NCI-H510A (cell line): Measurements from ENCODE around the gene CCDC92B.
"Not testable (repeated sequence)": the region's sequence is repeated elsewhere in the genome, so short reads cannot be mapped to it uniquely, and the experiment has no call there.

ENCODE experiments used
- DNase-seq: peaks from one replicate; lab custom pipeline; 2025; lab: John Stamatoyannopoulos, UW

The CCDC92B gene

DNA sequence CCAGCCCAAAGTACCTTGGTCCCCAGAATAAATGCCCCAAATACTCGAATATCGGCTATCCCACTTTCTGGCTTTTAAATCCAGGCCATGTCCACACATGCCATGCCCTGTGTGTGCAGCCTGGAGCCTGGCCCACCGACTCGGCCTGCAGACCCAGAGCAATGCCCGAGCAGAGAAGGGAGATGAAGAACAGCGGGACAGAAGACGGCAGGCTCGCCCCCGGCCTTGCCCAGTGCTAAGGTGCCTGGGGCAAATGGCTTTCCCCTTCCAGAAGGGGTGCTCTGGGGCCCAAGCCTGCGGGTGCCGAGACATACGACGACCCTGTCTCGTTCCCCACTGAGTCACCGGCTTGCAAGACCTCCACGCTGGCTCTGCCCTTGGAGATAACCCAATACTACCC is 45.8 kb downstream of the CCDC92B start:
- no peak for DNase-seq

DNA sequence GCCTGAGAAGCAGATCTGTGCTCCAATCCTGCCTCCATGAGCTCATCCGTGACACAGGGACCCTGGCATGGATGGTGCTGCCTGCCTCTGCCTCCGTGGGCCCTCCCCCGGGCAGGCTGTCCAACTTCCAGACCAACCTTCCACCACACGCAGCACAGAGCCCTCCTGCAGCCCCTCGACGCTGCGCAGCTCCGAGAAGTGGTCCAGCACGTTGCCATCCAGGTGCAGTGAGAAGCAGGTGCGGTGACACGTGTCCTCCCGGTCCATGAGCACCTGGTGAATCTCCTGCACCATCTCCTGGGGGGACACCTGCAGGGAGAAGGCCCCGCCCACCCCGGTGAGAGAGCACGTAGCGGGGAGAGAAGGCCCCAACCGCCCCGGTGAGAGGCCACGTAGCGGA is 46.3 kb downstream of the CCDC92B start:
- peak; percentile 70 for DNase-seq

DNA sequence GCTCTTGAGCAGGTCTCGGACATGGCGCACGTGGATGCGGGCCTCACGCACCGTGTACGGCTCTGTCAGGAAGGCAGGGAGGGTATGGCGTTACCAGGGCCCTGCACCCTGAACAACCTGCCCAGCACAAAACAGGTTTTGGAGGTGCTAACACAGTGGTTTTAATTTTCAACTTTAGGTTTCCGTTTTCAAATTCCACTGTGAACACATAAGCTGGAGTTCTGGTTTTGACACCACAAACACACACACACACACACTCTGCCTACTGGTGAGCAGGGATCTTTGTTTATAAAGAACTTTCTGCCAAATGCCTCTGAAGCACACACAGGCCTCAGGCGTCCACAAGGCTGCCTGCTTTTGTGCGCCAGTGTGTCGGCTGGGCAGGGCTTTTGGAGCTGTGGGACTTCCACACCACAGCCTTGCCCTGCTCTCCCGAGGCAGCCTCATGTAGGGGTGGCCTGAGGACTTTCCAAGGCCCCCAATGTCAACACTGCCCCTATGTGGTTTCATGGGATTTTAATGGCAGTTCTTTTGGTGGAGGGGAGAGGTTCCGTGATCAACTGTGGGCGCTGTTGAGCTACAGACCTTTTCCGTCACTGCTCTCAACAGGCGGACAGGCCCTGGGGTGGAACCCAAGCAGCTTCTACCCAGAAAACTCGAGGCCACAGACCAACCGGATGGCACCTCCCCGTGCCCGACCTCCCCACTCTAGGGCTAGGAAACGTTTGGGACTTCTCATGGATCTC is 47.3 kb downstream of the CCDC92B start:
- no peak for DNase-seq

DNA sequence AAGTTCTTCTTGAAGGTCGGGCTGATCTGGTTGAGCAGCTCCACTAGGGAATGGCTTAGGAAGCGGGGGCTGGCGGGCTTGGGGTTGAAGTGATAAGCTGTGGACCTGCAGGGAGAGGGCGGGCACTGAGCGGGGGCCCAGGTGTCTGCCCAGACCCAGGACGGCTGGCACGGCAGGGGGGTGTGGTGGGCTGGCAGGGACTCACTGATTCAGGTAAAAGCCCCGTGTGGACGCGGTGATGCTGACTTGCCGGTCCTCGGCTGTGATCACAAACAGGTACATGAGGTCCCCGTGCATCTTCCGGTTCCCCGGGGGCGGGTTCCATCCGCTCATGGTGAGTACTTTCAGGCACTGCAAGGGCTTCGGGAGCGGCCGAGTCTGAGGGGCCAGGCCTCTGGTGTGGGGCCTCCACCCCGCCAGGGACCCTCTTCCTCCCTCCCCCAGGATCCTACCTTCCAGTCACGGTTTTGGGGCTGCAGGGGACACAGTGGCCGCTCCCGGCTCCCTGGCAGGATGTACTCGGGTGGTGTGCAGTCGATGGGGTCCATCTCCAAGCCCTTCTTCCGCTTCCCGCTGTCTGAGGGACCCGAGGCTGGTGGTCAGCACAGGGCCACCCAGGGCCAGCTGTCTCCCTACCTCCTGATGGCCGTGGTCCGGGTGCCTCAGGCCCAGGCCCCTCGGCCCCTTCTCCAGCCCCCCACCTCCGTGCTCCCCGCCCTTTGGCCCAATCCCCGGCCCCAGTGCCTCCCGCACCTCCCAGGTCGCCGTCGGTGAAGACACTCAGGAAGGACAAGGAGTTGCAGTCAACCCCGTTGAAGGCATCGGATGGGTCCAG is 48.1 kb downstream of the CCDC92B start:
- no peak for DNase-seq

DNA sequence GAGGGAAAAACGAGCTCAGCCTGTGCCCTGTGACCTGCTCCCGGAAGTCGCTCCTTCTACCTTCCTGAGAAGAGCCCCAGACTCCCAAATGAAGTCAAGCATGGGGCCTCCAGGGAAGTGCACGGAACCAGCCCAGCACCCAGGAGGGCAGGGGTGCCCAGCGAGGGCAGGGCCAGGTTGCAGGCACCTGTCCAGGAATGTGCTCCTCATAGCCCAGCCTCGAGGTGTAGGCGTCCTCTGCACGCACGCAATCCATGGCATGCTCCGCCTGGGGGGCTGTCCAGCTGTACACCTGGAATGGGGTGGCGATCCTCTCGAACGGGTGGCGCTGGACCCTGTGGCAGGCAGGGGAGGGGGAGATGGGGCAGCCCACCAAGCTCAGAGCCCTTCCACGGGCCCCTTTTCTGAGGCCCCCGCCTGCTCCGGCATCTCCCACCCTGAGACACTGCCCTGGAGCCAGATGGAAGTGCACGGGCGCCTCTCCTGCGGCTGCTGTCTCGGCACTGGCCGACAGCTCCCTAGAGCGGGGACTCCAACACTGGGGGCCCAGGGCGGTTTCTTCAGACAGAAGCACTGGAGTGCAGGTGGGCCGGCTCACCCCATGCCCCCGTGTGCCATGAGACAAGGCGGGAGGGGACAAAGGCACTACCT is 48.8 kb downstream of the CCDC92B start:
- DNase-seq, result no peak

DNA sequence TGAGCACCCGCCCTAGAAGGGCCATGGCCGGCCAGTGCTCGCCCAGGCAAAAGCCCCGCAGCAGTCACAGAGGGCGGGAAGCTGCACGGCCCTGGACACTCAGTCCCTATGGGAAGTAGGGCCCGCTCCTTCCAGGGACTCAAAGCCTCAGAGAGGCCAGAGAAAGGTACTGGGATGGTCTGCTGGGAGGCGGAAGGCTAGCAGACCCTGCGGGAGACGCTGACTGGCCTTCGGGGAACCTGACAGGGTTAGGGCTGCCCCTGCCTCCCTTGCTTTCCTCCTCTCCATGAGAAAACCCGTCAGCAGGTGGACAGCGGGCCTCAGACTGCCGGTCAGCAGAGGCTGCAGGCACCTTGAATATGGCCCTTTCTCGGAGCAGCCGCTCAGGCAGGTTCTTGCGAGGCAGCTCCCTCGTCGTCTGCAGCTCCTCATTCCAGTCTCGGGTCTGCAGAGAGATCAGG is 49.4 kb downstream of the CCDC92B start:
- no peak for DNase-seq

DNA sequence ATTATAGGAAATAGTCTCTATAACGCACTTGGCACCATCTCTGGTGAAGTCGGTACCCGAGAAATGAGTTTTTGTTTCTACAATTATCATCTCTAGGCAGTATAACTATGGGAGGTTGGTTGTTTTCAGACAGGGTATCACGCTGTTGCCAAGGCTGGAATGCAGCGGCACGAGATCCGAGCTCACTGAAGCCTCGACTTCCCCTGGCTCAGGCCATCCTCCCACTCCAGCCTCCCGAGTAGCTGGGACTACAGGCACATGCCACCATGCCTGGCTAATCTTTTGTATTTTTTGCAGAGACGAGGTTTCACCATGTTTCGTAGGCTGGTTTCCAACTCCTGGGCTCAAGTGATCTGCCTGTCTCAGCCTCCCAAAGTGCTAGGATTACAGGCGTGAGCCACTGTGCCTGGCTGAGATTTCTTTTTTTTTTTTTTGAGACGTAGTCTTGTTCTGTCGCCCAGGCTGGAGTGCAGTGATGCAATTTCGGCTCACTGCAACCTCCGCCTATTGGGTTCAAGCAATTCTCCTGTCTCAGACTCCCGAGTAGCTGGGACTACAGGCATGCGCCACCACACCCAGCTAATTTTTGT is 50.1 kb downstream of the CCDC92B start:
- not testable (repeated sequence) for DNase-seq

DNA sequence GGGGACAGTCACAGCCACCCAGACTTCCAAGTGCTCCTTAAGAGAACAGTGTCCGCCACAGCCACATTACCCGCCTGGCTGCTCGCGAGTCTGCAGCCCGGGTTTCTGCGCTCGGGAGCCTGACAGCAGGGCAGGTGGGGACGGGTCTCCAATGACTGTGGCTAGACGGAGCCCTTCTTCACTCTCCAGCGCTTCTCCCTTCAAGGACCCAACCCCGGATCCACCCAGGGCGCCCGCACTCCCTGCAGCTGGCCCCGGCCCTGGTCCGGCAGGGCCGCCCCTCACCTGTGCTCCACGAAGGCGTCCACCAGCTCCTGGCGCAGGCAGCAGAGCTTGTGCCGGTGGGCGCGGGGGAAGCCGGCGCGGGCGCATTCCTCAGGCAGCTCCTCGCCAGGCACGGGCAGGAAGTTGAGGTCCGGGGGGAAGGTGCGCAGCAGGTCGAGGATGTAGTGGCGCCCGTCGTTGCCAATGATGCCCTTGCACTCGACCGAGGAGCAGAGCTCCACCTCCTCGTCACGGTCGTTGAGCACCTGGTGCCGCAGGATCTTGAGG is 51.8 kb downstream of the CCDC92B start:
- no peak for DNase-seq

DNA sequence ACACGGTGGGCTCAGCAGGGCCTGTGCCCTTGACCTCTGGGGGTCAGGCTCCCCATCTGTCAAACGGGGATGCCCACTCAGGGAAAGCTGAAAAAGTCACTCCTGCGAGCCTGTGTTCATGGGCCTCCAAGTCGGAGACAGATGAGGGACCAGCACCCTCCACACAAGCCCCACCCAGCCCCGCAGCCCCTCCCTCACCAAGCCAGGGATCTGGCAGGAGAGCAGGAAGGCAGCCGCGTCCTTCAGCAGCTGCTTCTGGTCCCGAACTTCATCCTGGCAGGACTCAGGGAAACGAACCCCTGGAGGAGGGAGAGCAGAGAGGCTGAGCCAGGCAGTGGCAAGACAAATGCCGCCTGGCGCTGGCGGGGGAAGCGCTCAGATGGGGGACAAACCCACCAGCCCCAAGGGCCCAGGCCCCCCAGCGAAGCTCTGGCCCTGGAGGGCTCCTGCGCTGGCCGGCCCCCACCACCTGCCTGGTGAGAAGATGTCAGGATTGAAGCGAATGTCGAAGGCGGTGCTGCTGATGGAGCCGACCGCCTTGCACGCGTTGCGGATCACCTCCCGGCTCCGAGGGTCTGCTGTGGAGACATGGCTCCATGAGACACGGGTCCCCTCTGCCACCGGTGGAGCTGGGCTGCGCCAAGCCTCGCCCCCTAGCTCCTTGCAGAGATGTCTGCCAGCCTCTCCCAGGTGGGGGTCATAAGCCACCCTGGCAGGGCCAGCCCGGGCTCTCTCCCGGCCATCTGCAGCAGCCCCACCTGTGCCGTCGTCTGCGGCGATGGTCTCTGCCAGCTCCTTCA is 53.3 kb downstream of the CCDC92B start:
- no peak for DNase-seq

DNA sequence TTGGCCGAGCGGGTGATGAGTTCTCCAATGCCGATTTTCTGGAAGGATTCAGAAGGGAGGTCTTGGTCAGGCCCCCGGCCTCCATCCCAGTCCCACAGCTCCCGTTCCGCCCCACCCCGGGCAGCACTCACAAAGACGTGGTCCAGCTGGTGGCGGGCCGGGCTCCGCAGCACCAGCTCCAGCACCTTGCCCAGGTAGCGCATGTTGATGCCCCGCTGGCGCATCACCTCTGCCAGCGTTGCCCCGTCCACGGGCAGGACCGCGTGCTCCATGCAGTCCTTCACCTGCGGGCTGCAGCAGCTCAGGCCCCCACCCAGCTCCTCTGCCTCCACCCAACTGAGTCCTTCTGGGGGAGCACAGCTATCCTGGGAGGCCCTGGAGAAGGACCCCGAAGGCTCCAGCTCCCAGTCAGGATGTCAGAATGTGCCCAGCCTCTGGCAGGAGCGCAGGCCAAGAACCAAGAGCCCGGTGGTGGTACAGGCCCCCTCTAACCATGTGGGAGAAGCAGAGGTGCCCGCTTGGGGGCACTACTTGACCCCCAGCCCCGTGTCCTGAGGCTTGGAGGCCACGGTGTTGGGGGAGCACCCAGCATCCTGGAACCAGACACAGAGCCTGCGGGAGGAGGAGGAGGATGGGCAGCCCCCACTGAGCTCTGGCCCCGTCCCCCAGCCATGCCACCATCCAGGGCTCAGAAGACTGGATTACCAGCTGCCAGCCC is 54.0 kb downstream of the CCDC92B start:
- DNase-seq, result no peak

DNA sequence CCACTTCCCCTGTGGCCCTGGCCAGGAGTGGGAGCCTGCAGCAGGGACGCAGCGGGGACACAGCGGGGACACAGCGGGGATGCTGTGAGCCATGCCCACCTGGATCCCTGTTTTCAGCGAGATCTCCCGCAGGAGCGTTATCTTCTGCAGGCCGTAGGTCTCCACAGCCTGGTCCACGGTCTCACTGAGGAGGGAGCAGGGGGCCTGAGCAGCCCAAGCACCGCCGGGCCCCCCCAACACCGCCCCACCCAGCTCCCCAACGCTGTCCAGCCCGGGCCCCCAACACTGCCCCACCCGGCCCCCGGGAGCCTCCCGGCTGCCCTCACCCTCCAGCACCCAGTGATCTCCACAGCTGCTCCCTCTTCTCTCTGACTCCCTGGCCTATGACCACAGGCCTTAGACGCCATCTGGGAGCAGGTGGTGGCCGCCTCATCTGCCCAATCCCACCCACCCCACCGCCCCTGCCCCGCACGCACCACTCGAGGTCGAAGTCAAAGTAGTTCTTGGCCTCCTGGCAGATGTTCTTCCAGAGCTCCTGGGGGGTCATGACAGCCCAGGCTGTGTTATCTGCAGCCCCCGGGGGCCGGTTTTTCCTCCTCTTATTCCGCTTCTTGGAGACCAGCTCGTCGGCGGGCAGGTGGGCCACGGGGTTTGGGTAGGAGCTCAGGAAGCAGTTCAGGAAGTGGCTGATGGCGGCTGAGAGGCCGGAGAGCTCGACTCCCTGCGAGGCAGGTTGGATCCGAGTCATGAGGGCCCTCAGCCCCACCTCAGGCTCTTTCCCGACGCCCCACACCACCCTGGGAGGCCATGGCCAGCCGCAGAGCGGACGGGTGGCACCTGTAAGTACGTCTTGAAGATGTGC is 54.8 kb downstream of the CCDC92B start:
- no peak for DNase-seq

DNA sequence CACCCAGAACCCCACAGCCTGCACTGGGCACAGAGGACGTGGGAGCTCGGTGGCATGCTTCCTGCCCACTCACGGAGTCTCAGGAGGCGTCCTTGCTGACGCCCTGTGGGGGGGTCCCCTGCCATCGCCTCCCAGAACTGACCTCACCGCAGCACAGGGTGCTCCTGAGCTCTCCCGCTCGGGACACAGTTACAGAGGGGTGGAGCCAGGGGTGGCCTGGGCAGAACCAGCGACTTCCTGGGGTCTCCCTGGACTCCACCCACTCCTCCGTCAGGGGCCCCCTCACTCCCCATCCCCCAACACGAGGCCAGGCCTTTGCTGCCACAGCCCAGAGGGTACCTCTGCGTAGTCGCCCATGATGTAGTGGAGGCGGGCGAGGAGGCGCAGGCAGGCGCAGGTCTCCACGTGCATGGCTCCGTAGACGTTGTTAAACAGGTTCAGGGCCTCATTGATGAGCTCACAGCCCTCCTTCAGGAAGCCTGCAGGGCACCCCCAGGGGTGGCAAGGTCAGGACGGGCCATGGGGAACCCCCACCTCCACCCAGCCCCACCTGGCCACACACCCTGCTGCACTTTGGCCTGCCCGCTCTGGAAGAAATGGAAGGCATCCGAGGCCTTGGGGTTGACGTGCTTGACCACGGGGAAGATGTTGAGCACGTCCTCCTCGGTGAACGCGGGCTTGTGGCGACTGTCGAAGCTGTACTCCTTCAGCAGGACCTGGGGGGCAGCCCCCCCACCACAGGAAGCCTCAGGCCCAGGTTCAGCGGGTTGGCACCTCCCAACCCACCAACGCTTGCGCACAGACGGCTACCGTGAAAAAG is 55.7 kb downstream of the CCDC92B start:
- no peak for DNase-seq

DNA sequence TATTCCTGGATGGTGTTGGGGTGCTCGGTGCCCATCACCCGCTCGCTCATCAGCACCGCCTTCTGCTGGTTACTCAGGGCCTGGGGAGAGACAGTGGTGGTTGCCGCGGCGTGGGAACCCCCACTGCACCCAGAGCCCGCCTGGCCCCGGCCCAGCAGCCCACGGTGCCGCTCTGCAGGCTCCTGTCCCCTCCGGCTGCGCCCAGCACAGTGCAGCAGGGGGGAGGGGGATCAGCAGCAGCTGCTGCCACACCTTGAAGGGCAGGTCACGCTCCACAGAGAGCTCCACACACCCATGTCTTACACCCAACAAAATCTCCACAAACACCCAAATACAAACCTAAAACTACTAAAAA is 56.7 kb downstream of the CCDC92B start:
- no peak for DNase-seq

DNA sequence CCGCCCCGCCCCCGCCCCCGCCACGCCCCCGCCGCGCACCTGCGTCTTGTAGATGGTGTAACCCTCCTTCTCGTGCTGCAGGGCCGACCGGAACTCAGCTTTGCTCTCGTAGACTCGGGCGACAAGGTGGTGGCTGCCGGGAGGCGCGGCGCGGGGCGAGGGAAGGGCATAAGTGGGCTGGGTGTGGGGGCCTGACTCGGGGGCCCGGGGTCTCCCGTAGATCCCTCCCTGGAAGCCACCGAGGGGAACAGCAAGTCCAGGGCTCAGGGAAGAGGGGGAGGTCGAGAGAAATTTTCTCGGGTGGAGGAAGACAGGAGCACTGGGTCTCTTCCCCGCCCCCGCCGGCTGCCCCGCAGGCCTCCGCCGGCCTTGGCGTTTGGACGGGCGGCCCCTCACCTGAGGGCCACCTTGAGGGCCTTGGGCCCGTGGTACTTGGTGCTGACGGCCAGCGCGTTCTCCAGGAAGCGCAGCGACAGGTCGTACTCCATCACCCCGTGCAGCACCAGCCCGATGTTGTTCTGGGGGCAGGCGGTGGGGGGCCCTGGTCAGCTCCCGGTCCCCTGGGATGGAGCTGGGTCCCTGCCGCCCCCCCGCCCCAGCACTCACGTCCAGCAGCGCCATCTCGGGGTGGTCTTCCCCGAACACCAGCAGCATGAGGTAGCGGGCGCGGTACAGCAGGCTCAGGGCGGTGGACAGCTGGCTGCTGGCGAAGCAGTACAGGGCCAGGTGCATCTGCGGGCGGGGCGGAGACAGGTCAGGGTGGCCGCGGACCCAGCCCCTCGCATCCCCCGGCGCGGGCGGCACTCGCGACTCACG is 57.3 kb downstream of the CCDC92B start:
- no peak for DNase-seq

DNA sequence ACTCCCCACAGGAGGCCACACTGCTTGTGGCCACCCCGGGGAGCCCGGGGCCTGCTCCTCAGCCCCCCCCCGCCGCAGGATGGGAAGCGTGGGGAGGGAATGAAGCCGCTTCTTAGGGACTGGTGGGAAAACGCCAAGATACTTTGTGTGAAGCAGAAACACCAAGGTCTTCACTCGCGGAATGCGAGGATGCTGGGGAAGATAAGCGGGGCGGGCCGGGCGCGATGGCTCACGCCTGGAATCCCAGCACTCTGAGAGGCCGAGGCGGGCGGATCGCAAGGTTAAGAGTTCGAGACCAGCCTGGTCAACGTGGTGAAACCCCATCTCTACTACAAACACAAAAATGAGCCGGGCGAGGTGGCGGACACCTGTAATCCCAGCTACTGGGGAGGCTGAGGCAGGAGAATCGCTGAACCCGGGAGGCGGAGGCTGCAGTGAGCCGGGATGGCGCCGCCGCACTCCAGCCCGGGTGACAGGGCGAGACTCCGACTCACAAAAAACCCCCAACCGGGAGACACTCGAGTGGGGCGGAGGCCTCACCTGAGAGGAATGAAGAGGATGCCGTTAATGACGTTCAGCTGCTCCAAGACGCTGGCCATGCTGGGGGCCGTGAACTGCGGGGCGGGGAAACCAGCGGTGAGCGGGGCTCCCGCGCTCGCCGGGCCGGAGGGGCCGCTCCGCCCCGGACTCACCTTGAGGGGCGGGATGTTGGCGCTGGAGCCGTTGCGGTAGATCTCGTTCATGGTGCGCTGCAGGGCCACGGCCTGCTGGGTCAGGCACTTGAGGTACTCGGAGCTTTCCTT is 58.2 kb downstream of the CCDC92B start:
- DNase-seq, result no peak

DNA sequence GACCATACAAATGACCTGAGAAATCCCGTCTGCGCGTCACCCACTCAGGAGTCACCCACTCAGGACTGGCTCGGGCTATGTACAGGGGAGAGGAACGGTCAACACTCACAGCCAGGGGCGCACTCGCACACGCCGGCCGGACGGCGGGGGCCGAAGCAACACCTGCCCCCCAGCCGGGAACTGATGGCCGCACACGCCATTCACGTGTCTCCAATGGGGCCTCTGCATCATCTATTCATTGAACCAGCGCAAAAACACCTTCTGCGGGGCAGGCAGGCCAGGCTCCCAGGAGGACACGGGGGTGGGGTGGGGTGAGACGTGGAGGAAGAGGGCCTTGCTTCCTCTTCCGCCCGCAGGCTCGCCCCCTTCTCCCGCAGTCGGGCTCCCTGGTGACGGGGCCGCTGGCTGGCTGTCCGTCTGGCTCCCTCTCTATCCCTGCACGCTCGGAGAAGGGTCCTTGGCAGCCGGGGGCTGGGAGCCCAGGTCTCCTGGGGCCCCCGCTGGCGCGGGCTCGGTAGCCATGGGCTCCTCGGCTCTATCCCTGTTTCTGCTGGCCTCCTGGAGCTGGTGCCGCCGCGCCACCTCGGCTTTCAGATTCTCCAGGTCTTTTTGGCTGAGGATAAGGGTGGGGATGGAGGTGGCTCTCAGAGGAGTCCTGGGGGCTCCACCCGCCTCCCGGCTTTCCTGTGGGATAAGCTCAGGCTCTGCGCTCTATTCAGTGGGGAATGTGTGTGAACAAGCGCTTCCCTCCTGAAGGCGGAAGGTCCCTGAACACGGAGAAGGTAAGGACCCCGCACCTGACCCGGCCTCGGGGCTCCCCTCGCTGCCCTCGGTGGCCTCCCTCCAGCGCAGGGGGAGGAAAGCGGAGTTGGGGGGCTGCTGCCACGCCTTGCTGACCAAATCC is 59.0 kb downstream of the CCDC92B start:
- no peak for DNase-seq
